ENCODE results near the gene COL4A2.

COL4A2 gene

GRCh38 chr13:110298505-110299282 lies 8.4 kb upstream of the COL4A2 start:
- DNase-seq (ENCODE audit: low read depth, low spot score), result no peak
- Histone ChIP-seq H3K9ac (ENCODE audit: insufficient read length) (no peak overlapping the region), H3K27ac (no peak overlapping the region)

GRCh38 chr13:110299283-110299840 lies 7.7 kb upstream of the COL4A2 start:
- Histone ChIP-seq H3K4me3 (no peak overlapping the region), H3K36me3 (ENCODE audit: insufficient read depth, low read length) (peaks cover 3% of the 10 kb centered on the region; the same call in 1 of the 2 replicates), H3K9me3 (ENCODE audit: low read depth, low read length) (no peaks in the 10 kb centered on the region), H3K27ac (no peak overlapping the region), H3K9ac (ENCODE audit: insufficient read length) (no peak overlapping the region)
- DNase-seq (ENCODE audit: low read depth, low spot score), result no peak
- TF ChIP-seq EZH2 (IDR thresholded peaks at IDR 0.05) (no peak), FOXP2 (optimal IDR thresholded peaks at IDR 0.05; ENCODE audit: control extremely low read depth, extremely low read length, insufficient read depth) (no peak), POLR2AphosphoS5 (IDR thresholded peaks at IDR 0.05; ENCODE audit: borderline replicate concordance, low read depth, low read length) (no peak)

More at GRCh38 chr13:110298505-110299282, 8.4 kb upstream of the COL4A2 start:
- no peak overlapping the region for H3K4me3 ChIP-seq
- peaks cover 1% of the 10 kb centered on the region; the same call in 1 of the 2 replicates for H3K36me3 ChIP-seq (ENCODE audit: insufficient read depth, low read length)
- H3K9me3 ChIP-seq (ENCODE audit: low read depth, low read length), result no peaks in the 10 kb centered on the region
- TF ChIP-seq FOXP2 (optimal IDR thresholded peaks at IDR 0.05; ENCODE audit: control extremely low read depth, extremely low read length, insufficient read depth) (no peak), POLR2AphosphoS5 (IDR thresholded peaks at IDR 0.05; ENCODE audit: borderline replicate concordance, low read depth, low read length) (no peak), EZH2 (IDR thresholded peaks at IDR 0.05) (no peak)

- Histone ChIP-seq H3K27ac (no peak overlapping the region), H3K4me3 (no peak overlapping the region), H3K9ac (ENCODE audit: insufficient read length) (no peak overlapping the region), H3K36me3 (ENCODE audit: insufficient read depth, low read length) (peaks cover 3% of the 10 kb centered on the region; the same call in 1 of the 2 replicates), H3K9me3 (ENCODE audit: low read depth, low read length) (no peaks in the 10 kb centered on the region)
- no peak for DNase-seq (ENCODE audit: low read depth, low spot score)
- TF ChIP-seq FOXP2 (optimal IDR thresholded peaks at IDR 0.05; ENCODE audit: control extremely low read depth, extremely low read length, insufficient read depth), result no peak
- no peak for TF ChIP-seq POLR2AphosphoS5 (IDR thresholded peaks at IDR 0.05; ENCODE audit: borderline replicate concordance, low read depth, low read length)
- no peak for TF ChIP-seq EZH2 (IDR thresholded peaks at IDR 0.05)
Observed at GRCh38 chr13:110300090-110300815, 6.8 kb upstream of the COL4A2 start.

- H3K36me3 ChIP-seq (ENCODE audit: insufficient read depth, low read length), result peaks cover 3% of the 10 kb centered on the region; the same call in 1 of the 2 replicates
- no peak overlapping the region for H3K27ac ChIP-seq
- H3K9me3 ChIP-seq (ENCODE audit: low read depth, low read length), result no peaks in the 10 kb centered on the region
- TF ChIP-seq FOXP2 (optimal IDR thresholded peaks at IDR 0.05; ENCODE audit: control extremely low read depth, extremely low read length, insufficient read depth), result no peak
- no peak for TF ChIP-seq POLR2AphosphoS5 (IDR thresholded peaks at IDR 0.05; ENCODE audit: borderline replicate concordance, low read depth, low read length)
- TF ChIP-seq EZH2 (IDR thresholded peaks at IDR 0.05), result no peak
- no peak overlapping the region for H3K4me3 ChIP-seq
- no peak for DNase-seq (ENCODE audit: low read depth, low spot score)
- H3K9ac ChIP-seq (ENCODE audit: insufficient read length), result no peak overlapping the region
Observed at GRCh38 chr13:110301083-110301482, 6.0 kb upstream of the COL4A2 start.

GRCh38 chr13:110301606-110302553 lies 5.2 kb upstream of the COL4A2 start:
- peaks cover 3% of the 10 kb centered on the region; the same call in 1 of the 2 replicates for H3K36me3 ChIP-seq (ENCODE audit: insufficient read depth, low read length)
- no peaks in the 10 kb centered on the region for H3K9me3 ChIP-seq (ENCODE audit: low read depth, low read length)
- DNase-seq (ENCODE audit: low read depth, low spot score), result no peak
- H3K9ac ChIP-seq (ENCODE audit: insufficient read length), result no peak overlapping the region
- H3K27ac ChIP-seq, result no peak overlapping the region
- no peak overlapping the region for H3K4me3 ChIP-seq
- TF ChIP-seq POLR2AphosphoS5 (IDR thresholded peaks at IDR 0.05; ENCODE audit: borderline replicate concordance, low read depth, low read length) (no peak), FOXP2 (optimal IDR thresholded peaks at IDR 0.05; ENCODE audit: control extremely low read depth, extremely low read length, insufficient read depth) (no peak), EZH2 (IDR thresholded peaks at IDR 0.05) (no peak)

- no peak overlapping the region for H3K9ac ChIP-seq (ENCODE audit: insufficient read length)
- H3K4me3 ChIP-seq, result no peak overlapping the region
- H3K36me3 ChIP-seq (ENCODE audit: insufficient read depth, low read length), result peaks cover 3% of the 10 kb centered on the region; the same call in 1 of the 2 replicates
- no peak overlapping the region for H3K27ac ChIP-seq
- TF ChIP-seq FOXP2 (optimal IDR thresholded peaks at IDR 0.05; ENCODE audit: control extremely low read depth, extremely low read length, insufficient read depth) (no peak), POLR2AphosphoS5 (IDR thresholded peaks at IDR 0.05; ENCODE audit: borderline replicate concordance, low read depth, low read length) (no peak), EZH2 (IDR thresholded peaks at IDR 0.05) (no peak)
- DNase-seq (ENCODE audit: low read depth, low spot score), result no peak
- no peaks in the 10 kb centered on the region for H3K9me3 ChIP-seq (ENCODE audit: low read depth, low read length)
Observed at GRCh38 chr13:110302997-110303396, 4.1 kb upstream of the COL4A2 start.

GRCh38 chr13:110303644-110304043 lies 3.4 kb upstream of the COL4A2 start:
- no peaks in the 10 kb centered on the region for H3K9me3 ChIP-seq (ENCODE audit: low read depth, low read length)
- H3K9ac ChIP-seq (ENCODE audit: insufficient read length), result no peak overlapping the region
- TF ChIP-seq POLR2AphosphoS5 (IDR thresholded peaks at IDR 0.05; ENCODE audit: borderline replicate concordance, low read depth, low read length), result no peak
- TF ChIP-seq EZH2 (IDR thresholded peaks at IDR 0.05), result no peak
- TF ChIP-seq FOXP2 (optimal IDR thresholded peaks at IDR 0.05; ENCODE audit: control extremely low read depth, extremely low read length, insufficient read depth), result no peak
- peaks cover 3% of the 10 kb centered on the region; the same call in 1 of the 2 replicates for H3K36me3 ChIP-seq (ENCODE audit: insufficient read depth, low read length)
- H3K27ac ChIP-seq, result no peak overlapping the region
- no peak for DNase-seq (ENCODE audit: low read depth, low spot score)
- no peak overlapping the region for H3K4me3 ChIP-seq
